HFFc6 (cell line): ENCODE data around the gene TBC1D5. TPM values are rescaled to one million over a fixed set of nuclear protein-coding genes. Genes with fewer than 3 reads are reported as not detected.
A peak's percentile ranks its signal among the peaks of the same experiment; 100 is the strongest.

ENCODE experiments used
- DNase-seq: peaks from one replicate; pipeline ENCODE4 v3.0.0-alpha.2; 2018
- H3K27ac Mint-ChIP-seq: 2 replicates; pipeline ENCODE4 v1.8.0; 2020; ENCODE audit warnings: mild to moderate bottlenecking, mixed read lengths
- H3K27me3 Mint-ChIP-seq: 2 replicates; pipeline ENCODE4 v1.8.0; 2021; ENCODE audit warnings: mild to moderate bottlenecking, moderate library complexity, mixed read lengths; ENCODE audit not compliant: insufficient read depth
- H3K36me3 Mint-ChIP-seq: 2 replicates; pipeline ENCODE4 v1.8.0; 2021; ENCODE audit warnings: low read depth, mixed read lengths
- H3K4me1 Mint-ChIP-seq: 2 replicates; pipeline ENCODE4 v1.8.0; 2020; ENCODE audit warnings: low read depth, mixed read lengths
- H3K4me3 Mint-ChIP-seq: 2 replicates; pipeline ENCODE4 v1.8.0; 2020; ENCODE audit warnings: mild to moderate bottlenecking, moderate library complexity, mixed read lengths
- H3K9me3 Mint-ChIP-seq: 2 replicates; pipeline ENCODE4 v1.8.0; 2020; ENCODE audit warnings: mild to moderate bottlenecking, mixed read lengths
- total RNA-seq, 6 experiments: library from RNA; stranded (reverse); fragmentation: NEBNext Ultra II Directional; extraction: Animal tissue kit (Norgen Biotek cat#: 25700); gene quantifications; 2 replicates in 1 of 6; 3 replicates in 5 of 6; pipeline ENCODE4 v1.2.3, GENCODE V29; 2021
- TF ChIP-seq, protein P1 (sequence below): fragments of 200-600 bp; sonication (generic); IDR thresholded peaks from 2 replicates; pipeline ENCODE4 v1.5.0; 2021; ENCODE audit warnings: antibody characterized with exemption, mild to moderate bottlenecking

TBC1D5 gene
- total RNA-seq, 6 experiments from 2014 or later = 37.2 to 46.0 (median 40.1) TPM

DNA sequence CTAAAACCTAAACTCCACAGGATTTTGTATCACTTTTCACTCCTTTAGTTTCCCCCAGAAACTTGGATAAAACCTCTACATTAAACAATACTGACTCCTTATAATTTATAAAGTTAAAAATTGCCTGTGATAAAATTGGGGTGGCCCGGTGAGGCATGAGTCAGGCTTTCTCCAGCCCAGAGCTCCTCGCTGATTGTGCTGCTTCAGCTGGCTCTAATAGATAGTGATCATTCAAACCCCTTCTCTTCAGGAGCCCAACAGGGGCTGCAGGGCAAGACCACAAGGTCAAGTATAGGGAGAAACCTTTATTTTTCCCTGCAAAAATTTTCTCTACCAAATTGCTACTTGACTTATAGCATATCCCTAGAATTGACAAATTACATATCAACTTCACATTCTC, 549.4 kb downstream of the TBC1D5 start:
- peaks cover 6% of the 10 kb centered on the region for H3K4me1 Mint-ChIP-seq
- H3K27ac Mint-ChIP-seq = no peak overlapping the region
- H3K36me3 Mint-ChIP-seq = no peaks in the 10 kb centered on the region
- no peaks in the 10 kb centered on the region for H3K9me3 Mint-ChIP-seq
- H3K4me3 Mint-ChIP-seq = no peak overlapping the region
- H3K27me3 Mint-ChIP-seq = no peaks in the 10 kb centered on the region
- TF ChIP-seq, protein P1, sequence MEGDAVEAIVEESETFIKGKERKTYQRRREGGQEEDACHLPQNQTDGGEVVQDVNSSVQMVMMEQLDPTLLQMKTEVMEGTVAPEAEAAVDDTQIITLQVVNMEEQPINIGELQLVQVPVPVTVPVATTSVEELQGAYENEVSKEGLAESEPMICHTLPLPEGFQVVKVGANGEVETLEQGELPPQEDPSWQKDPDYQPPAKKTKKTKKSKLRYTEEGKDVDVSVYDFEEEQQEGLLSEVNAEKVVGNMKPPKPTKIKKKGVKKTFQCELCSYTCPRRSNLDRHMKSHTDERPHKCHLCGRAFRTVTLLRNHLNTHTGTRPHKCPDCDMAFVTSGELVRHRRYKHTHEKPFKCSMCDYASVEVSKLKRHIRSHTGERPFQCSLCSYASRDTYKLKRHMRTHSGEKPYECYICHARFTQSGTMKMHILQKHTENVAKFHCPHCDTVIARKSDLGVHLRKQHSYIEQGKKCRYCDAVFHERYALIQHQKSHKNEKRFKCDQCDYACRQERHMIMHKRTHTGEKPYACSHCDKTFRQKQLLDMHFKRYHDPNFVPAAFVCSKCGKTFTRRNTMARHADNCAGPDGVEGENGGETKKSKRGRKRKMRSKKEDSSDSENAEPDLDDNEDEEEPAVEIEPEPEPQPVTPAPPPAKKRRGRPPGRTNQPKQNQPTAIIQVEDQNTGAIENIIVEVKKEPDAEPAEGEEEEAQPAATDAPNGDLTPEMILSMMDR = no peak
- no peak for DNase-seq

DNA sequence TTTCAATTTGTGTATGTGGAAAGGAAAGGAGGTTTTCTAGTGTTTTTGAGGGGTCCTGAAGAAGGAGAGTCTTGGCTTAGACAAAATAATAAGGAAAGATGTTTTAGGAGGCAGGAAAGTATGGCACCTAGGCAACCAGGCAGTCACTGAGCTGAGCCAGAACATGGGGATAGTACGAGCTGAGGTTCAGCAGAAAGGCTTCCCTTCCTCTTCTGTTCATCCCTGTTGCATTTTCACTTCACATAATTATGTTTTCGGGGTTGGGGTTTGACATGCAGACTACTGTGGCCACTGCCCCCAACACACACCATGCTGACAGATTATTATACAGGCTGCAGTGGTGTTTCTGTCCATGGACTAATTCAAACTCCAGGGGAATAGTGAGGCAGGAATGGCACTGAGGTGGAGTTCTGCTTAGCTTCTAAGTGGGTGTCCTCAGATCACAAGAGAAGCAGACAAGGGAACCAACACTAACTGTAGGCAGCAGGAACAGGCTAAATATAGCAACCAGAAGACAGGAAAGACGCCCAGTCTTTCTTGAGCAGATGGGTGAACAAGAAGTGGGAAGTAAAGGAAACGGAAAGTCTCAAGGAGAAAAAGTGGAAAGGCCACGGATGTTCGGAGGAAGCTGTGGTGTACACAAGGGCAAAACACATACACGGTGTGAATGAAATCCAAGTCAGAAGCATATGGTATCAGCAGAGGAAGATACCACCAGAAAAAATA, 551.9 kb downstream of the TBC1D5 start:
- Mint-ChIP-seq H3K27ac (no peak overlapping the region; the same call in 1 of the 2 replicates), H3K4me1 (no peaks in the 10 kb centered on the region), H3K36me3 (no peaks in the 10 kb centered on the region), H3K4me3 (no peak overlapping the region), H3K9me3 (no peaks in the 10 kb centered on the region), H3K27me3 (no peaks in the 10 kb centered on the region)
- DNase-seq = no peak
- TF ChIP-seq, protein P1 = no peak

DNA sequence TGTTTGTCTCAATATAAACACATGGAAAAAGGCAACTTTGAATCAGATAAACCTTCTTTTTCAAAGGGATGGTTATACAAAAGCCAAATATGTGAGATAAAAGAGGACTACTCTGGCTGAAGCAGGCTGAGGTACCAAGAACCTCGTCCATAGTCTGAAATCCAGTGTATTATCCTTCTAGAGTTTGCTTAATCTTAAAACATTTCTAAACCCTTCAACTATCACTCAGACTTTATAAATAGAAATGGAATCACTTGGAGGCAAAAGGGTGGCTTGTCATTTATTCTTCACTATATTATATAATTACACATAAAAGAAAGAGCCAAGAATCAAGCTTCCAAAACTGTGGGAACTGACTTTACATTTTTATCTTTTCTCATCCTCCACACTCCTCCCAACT, 554.1 kb downstream of the TBC1D5 start:
- Mint-ChIP-seq H3K36me3 (no peaks in the 10 kb centered on the region; the same call in 1 of the 2 replicates), H3K9me3 (no peaks in the 10 kb centered on the region), H3K4me3 (no peak overlapping the region), H3K4me1 (peaks cover 9% of the 10 kb centered on the region), H3K27ac (no peak overlapping the region), H3K27me3 (no peaks in the 10 kb centered on the region)
- TF ChIP-seq, protein P1 = no peak
- no peak for DNase-seq

DNA sequence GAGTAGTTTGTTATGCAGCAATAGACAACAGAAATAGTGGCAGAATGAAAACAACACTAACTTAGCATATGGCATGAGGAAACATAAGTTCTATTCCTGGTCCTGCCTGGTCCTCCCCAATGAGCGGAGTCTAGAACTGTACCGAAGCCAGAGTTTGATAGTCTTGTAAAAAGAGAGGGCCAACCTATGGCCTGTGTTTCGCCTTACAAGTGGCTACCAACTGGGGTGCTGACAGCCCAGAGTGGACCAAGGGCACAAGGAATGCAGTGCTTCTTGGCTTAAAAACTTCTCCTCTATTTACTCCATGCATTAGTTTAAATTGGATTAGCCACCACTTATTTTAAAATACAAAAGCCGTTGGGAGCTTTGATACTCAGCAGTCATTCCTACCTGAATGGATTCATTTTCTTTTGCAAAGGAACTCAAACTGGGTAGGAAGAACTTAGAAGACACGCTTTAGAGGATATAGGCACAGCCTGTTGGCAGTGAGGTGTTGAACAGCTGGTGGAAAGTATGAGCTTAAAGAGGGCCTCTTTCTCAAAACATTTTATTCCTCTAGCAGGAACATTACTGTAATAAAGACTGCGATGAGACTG, 554.7 kb downstream of the TBC1D5 start:
- Mint-ChIP-seq H3K27me3 (no peaks in the 10 kb centered on the region), H3K4me3 (no peak overlapping the region), H3K27ac (no peak overlapping the region), H3K4me1 (peaks cover 11% of the 10 kb centered on the region), H3K36me3 (peaks cover 6% of the 10 kb centered on the region; the same call in 1 of the 2 replicates), H3K9me3 (no peaks in the 10 kb centered on the region)
- no peak for DNase-seq
- TF ChIP-seq, protein P1 = no peak

DNA sequence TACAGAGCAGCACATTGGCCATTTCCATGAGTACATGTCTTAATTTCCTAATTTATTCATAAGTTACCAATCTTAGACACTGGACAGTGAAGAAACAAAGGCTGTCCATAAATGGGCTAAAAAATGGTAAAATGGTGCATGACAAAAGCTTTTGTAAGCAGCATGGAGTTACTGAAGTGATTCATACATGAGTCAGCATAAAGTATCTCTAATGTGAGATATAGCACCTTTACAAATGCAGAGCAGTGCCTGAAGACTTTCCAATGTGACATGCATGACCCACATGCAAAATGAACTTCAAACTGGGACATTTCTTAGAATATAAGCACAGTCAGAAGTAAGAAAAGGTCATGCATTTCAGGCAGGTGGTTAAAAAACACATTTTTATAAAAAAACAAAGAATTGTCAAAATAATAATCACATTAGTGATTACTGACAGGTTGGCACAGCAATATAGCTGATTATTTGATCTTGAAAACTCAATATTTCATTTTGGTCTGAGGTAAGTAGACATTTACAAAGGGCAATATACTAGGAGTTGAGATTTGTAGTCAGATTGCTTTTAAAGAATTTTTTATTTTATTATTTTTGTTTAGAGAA, 558.4 kb downstream of the TBC1D5 start:
- H3K27me3 Mint-ChIP-seq = no peaks in the 10 kb centered on the region
- TF ChIP-seq, protein P1 = no peak
- H3K36me3 Mint-ChIP-seq = peaks cover 10% of the 10 kb centered on the region
- H3K4me1 Mint-ChIP-seq = peaks cover 16% of the 10 kb centered on the region
- peak; percentile 53 for DNase-seq
- peak overlapping the region; percentile 59 for H3K27ac Mint-ChIP-seq
- H3K9me3 Mint-ChIP-seq = no peaks in the 10 kb centered on the region
- no peak overlapping the region for H3K4me3 Mint-ChIP-seq
